ENCODE measurements around the gene RPL18A.
A peak's percentile ranks its signal among the peaks of the same experiment; 100 is the strongest.

RPL18A gene

GRCh38 chr19:17834350-17835181 lies 25.1 kb upstream of the RPL18A start:
- Histone ChIP-seq H3K4me3 (ENCODE audit: low read depth in 1 of 2, low read length in 2 of 2) (no peak overlapping the region), H4K20me1 (ENCODE audit: insufficient read depth, low read length) (no peaks in the 10 kb centered on the region), H3K9ac (ENCODE audit: low read depth, low read length) (no peak overlapping the region), H3K4me1 (ENCODE audit: insufficient read depth, low read length) (no peaks in the 10 kb centered on the region), H3K9me3 (ENCODE audit: insufficient read depth, low read length, severe bottlenecking) (no peaks in the 10 kb centered on the region), H2AFZ (ENCODE audit: low read depth, low read length) (no peak overlapping the region), H3K79me2 (ENCODE audit: insufficient read depth, low read length) (no peaks in the 10 kb centered on the region), H3K4me2 (ENCODE audit: insufficient read depth, low read length) (no peak overlapping the region), H3K27ac (ENCODE audit: low read length) (no peak overlapping the region), H3K27me3 (ENCODE audit: insufficient read depth, low read length, poor library complexity) (no peaks in the 10 kb centered on the region), H3K36me3 (ENCODE audit: insufficient read depth, low read length) (0 out of 2 replicates have a peak, but pooled peaks cover 3% of the 10 kb centered on the region)
- DNase-seq (no peak), ATAC-seq (ENCODE audit: insufficient read depth, low read depth) (no peak)
- TF ChIP-seq CTCF (IDR thresholded peaks at IDR 0.05; ENCODE audit: borderline replicate concordance, extremely low read depth, low read length, poor library complexity, severe bottlenecking) (peak; percentile 6), EZH2 (IDR thresholded peaks at IDR 0.05; ENCODE audit: borderline replicate concordance, low read depth, low read length, severe bottlenecking) (no peak)

- Histone ChIP-seq H3K4me2 (ENCODE audit: insufficient read depth, low read length) (no peak overlapping the region), H3K4me1 (ENCODE audit: insufficient read depth, low read length) (no peaks in the 10 kb centered on the region), H3K27ac (ENCODE audit: low read length) (no peak overlapping the region), H3K4me3 (ENCODE audit: low read depth in 1 of 2, low read length in 2 of 2) (no peak overlapping the region), H2AFZ (ENCODE audit: low read depth, low read length) (no peak overlapping the region), H3K79me2 (ENCODE audit: insufficient read depth, low read length) (no peaks in the 10 kb centered on the region), H3K9ac (ENCODE audit: low read depth, low read length) (no peak overlapping the region), H4K20me1 (ENCODE audit: insufficient read depth, low read length) (no peaks in the 10 kb centered on the region), H3K36me3 (ENCODE audit: insufficient read depth, low read length) (0 out of 2 replicates have a peak, but pooled peaks cover 3% of the 10 kb centered on the region), H3K9me3 (ENCODE audit: insufficient read depth, low read length, severe bottlenecking) (no peaks in the 10 kb centered on the region), H3K27me3 (ENCODE audit: insufficient read depth, low read length, poor library complexity) (no peaks in the 10 kb centered on the region)
- no peak for ATAC-seq (ENCODE audit: insufficient read depth, low read depth)
- TF ChIP-seq CTCF (IDR thresholded peaks at IDR 0.05; ENCODE audit: borderline replicate concordance, extremely low read depth, low read length, poor library complexity, severe bottlenecking), result no peak
- TF ChIP-seq EZH2 (IDR thresholded peaks at IDR 0.05; ENCODE audit: borderline replicate concordance, low read depth, low read length, severe bottlenecking), result no peak
- DNase-seq, result no peak
Observed at GRCh38 chr19:17835182-17836006, 24.3 kb upstream of the RPL18A start.

GRCh38 chr19:17836530-17836929 lies 23.2 kb upstream of the RPL18A start:
- Histone ChIP-seq H3K9me3 (ENCODE audit: insufficient read depth, low read length, severe bottlenecking) (no peaks in the 10 kb centered on the region), H3K79me2 (ENCODE audit: insufficient read depth, low read length) (no peaks in the 10 kb centered on the region), H3K4me1 (ENCODE audit: insufficient read depth, low read length) (no peaks in the 10 kb centered on the region), H3K27me3 (ENCODE audit: insufficient read depth, low read length, poor library complexity) (no peaks in the 10 kb centered on the region), H3K4me2 (ENCODE audit: insufficient read depth, low read length) (no peak overlapping the region), H4K20me1 (ENCODE audit: insufficient read depth, low read length) (no peaks in the 10 kb centered on the region), H3K36me3 (ENCODE audit: insufficient read depth, low read length) (0 out of 2 replicates have a peak, but pooled peaks cover 2% of the 10 kb centered on the region), H3K27ac (ENCODE audit: low read length) (no peak overlapping the region), H3K9ac (ENCODE audit: low read depth, low read length) (no peak overlapping the region), H2AFZ (ENCODE audit: low read depth, low read length) (no peak overlapping the region), H3K4me3 (ENCODE audit: low read depth in 1 of 2, low read length in 2 of 2) (no peak overlapping the region)
- ATAC-seq (ENCODE audit: insufficient read depth, low read depth) (no peak), DNase-seq (no peak)
- TF ChIP-seq CTCF (IDR thresholded peaks at IDR 0.05; ENCODE audit: borderline replicate concordance, extremely low read depth, low read length, poor library complexity, severe bottlenecking), result no peak
- no peak for TF ChIP-seq EZH2 (IDR thresholded peaks at IDR 0.05; ENCODE audit: borderline replicate concordance, low read depth, low read length, severe bottlenecking)

Data from DND-41 (cell line).